ENCODE measurements around the gene TMCC1.

DNA sequence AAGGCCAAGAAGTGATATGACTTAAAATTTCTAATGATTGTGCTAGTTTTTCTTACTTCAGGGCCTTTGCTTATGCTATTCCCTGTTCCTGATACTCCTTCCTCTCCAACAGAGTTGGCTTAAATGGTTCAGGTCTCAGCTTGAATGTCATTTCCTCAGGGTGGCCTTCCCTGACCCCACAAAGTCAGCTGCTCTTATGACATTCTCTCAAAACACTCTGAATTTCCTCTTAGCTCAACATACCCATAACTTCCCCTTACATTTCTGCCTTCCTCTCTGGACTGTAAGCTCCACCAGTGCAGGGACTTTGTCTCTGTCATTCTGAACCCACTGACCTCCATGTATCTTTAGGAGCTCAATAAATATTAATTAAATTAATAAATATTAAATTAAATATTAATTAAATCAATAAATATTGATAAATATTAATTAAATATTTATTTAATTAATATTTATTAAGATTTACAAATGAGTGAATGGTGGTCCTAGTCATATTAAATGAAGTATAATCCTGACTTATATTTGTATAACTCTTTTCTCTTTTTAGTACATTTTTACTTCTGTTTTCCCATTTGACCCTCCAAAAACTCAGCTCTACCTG, 17.9 kb upstream of the TMCC1 start:
- no peak for TF ChIP-seq GATA3 (IDR thresholded peaks at IDR 0.05; ENCODE audit: low read depth, low read length)
- TF ChIP-seq GATA2 (IDR thresholded peaks at IDR 0.05; ENCODE audit: low read depth, low read length), result no peak

Measured in SH-SY5Y (cell line).